Endothelial cell (in vitro differentiated cells): ENCODE measurements around the gene MVB12B. TPM values are rescaled to one million over a fixed set of nuclear protein-coding genes. Genes with fewer than 3 reads are reported as not detected.

Experiments used
- DNase-seq: peaks from one replicate; pipeline ENCODE4 v3.0.0; 2021; ENCODE audit warnings: low spot score
- H3K27ac Mint-ChIP-seq: one replicate; pipeline ENCODE4 v1.8.0; 2021; ENCODE audit warnings: mixed read lengths, inconsistent platforms; ENCODE audit not compliant: unreplicated experiment
- H3K27me3 Mint-ChIP-seq: one replicate; pipeline ENCODE4 v1.8.0; 2021; ENCODE audit warnings: mild to moderate bottlenecking, moderate library complexity, mixed read lengths, inconsistent platforms; ENCODE audit not compliant: unreplicated experiment
- H3K36me3 Mint-ChIP-seq: one replicate; pipeline ENCODE4 v1.8.0; 2021; ENCODE audit warnings: mild to moderate bottlenecking, low read depth, mixed read lengths, inconsistent platforms; ENCODE audit not compliant: unreplicated experiment
- H3K4me1 Mint-ChIP-seq: one replicate; pipeline ENCODE4 v1.8.0; 2021; ENCODE audit warnings: mild to moderate bottlenecking, mixed read lengths, inconsistent platforms; ENCODE audit not compliant: unreplicated experiment
- H3K4me3 Mint-ChIP-seq: one replicate; pipeline ENCODE4 v1.8.0; 2021; ENCODE audit warnings: mild to moderate bottlenecking, mixed read lengths, inconsistent platforms; ENCODE audit not compliant: unreplicated experiment
- H3K9me3 Mint-ChIP-seq: one replicate; pipeline ENCODE4 v1.8.0; 2021; ENCODE audit warnings: mixed read lengths, inconsistent platforms; ENCODE audit not compliant: unreplicated experiment
- CTCF ChIP-seq: fragments of 200-600 bp; sonication (generic); IDR thresholded peaks from one replicate; pipeline ENCODE4 v1.5.0; 2021; ENCODE audit warnings: antibody characterized with exemption; ENCODE audit not compliant: unreplicated experiment
- total RNA-seq: library from RNA; stranded (reverse); fragmentation: NEBNext Ultra II Directional; extraction: Animal tissue kit (Norgen Biotek cat#: 25700); gene quantifications from one replicate; pipeline ENCODE4 v1.2.1, GENCODE V29; 2021; ENCODE audit not compliant: unreplicated experiment

The MVB12B gene
- total RNA-seq, 1 donor from 2014 or later: 18.8 TPM

GRCh38 chr9:126327006-126327713 is 531 bp downstream of the MVB12B start:
- Mint-ChIP-seq H3K36me3 (peaks cover 8% of the 10 kb centered on the region), H3K27ac (peak overlapping the region; percentile 36), H3K9me3 (no peaks in the 10 kb centered on the region), H3K4me3 (peak overlapping the region; percentile 90), H3K27me3 (peaks cover 3% of the 10 kb centered on the region), H3K4me1 (peaks cover 17% of the 10 kb centered on the region)
- TF ChIP-seq CTCF: no peak
- DNase-seq: no peak

GRCh38 chr9:126327714-126328185 is 1.1 kb downstream of the MVB12B start:
- TF ChIP-seq CTCF: no peak
- Mint-ChIP-seq H3K9me3 (no peaks in the 10 kb centered on the region), H3K4me3 (peak overlapping the region; percentile 90), H3K36me3 (peaks cover 8% of the 10 kb centered on the region), H3K4me1 (peaks cover 21% of the 10 kb centered on the region), H3K27ac (peak overlapping the region; percentile 36), H3K27me3 (peaks cover 3% of the 10 kb centered on the region)
- DNase-seq: no peak

GRCh38 chr9:126328407-126328806 is 1.8 kb downstream of the MVB12B start:
- DNase-seq: no peak
- H3K27ac Mint-ChIP-seq: no peak overlapping the region

GRCh38 chr9:126329476-126330275 is 3.0 kb downstream of the MVB12B start:
- no peak for TF ChIP-seq CTCF
- Mint-ChIP-seq H3K36me3 (peaks cover 8% of the 10 kb centered on the region), H3K4me3 (no peak overlapping the region), H3K27me3 (peaks cover 3% of the 10 kb centered on the region), H3K27ac (no peak overlapping the region), H3K9me3 (no peaks in the 10 kb centered on the region), H3K4me1 (peaks cover 29% of the 10 kb centered on the region)
- no peak for DNase-seq

More at GRCh38 chr9:126328407-126328806, 1.8 kb downstream of the MVB12B start:
- Mint-ChIP-seq H3K4me3 (no peak overlapping the region), H3K9me3 (no peaks in the 10 kb centered on the region), H3K36me3 (peaks cover 8% of the 10 kb centered on the region), H3K27me3 (peaks cover 3% of the 10 kb centered on the region), H3K4me1 (peaks cover 23% of the 10 kb centered on the region)
- TF ChIP-seq CTCF: no peak
